DND-41 (cell line): ENCODE measurements around the gene SKA3.
"Not testable (repeated sequence)": the region's sequence is repeated elsewhere in the genome, so short reads cannot be mapped to it uniquely, and the experiment has no call there.

Experiments used
- ATAC-seq: fragments of 200-7000 bp; cut with Tn5 transposase; 3 replicates; pipeline ENCODE4 v1.9.1; 2021; ENCODE audit warnings: low read depth; ENCODE audit not compliant: insufficient read depth
- DNase-seq: peaks from one replicate; pipeline ENCODE4 v3.0.0-alpha.2; 2020
- H2AFZ ChIP-seq: 2 replicates; pipeline ENCODE4 v1.6.0; 2012; ENCODE audit warnings: low read depth, low read length
- H3K27ac ChIP-seq: 2 replicates; pipeline ENCODE4 v1.5.1; 2012; ENCODE audit warnings: low read length, inconsistent platforms
- H3K27me3 ChIP-seq: fragments of 200-600 bp; sonication (generic); 2 replicates; pipeline ENCODE4 v1.6.0; 2012; ENCODE audit warnings: low read length, mild to moderate bottlenecking, inconsistent platforms; ENCODE audit not compliant: insufficient read depth, poor library complexity
- H3K36me3 ChIP-seq: 2 replicates; pipeline ENCODE4 v1.5.1; 2012; ENCODE audit warnings: low read length, inconsistent platforms; ENCODE audit not compliant: insufficient read depth
- H3K4me1 ChIP-seq: 2 replicates; pipeline ENCODE4 v1.5.1; 2012; ENCODE audit warnings: mild to moderate bottlenecking, low read length; ENCODE audit not compliant: insufficient read depth
- H3K4me2 ChIP-seq: 2 replicates; pipeline ENCODE4 v1.6.0; 2012; ENCODE audit warnings: mild to moderate bottlenecking, moderate library complexity, low read length, inconsistent platforms; ENCODE audit not compliant: insufficient read depth
- H3K4me3 ChIP-seq, 2 experiments: fragments of 200-600 bp in 1 of 2; shearing (Covaris generic) in 1 of 2; 2 replicates each; pipeline ENCODE4 v1.5.1; 2012 to 2016; ENCODE audit warnings: inconsistent platforms in 2 of 2, low read length in 2 of 2, mild to moderate bottlenecking in 2 of 2, low read depth in 1 of 2, moderate library complexity in 1 of 2
- H3K79me2 ChIP-seq: 2 replicates; pipeline ENCODE4 v1.6.0; 2012; ENCODE audit warnings: low read length, inconsistent platforms; ENCODE audit not compliant: insufficient read depth
- H3K9ac ChIP-seq: 2 replicates; pipeline ENCODE4 v1.6.0; 2012; ENCODE audit warnings: low read depth, mild to moderate bottlenecking, inconsistent platforms, low read length, moderate library complexity
- H3K9me3 ChIP-seq: 2 replicates; pipeline ENCODE4 v1.5.1; 2012; ENCODE audit warnings: low read length, moderate library complexity, mild to moderate bottlenecking, inconsistent platforms; ENCODE audit not compliant: insufficient read depth, severe bottlenecking
- H4K20me1 ChIP-seq: 2 replicates; pipeline ENCODE4 v1.6.0; 2012; ENCODE audit warnings: low read length; ENCODE audit not compliant: insufficient read depth
- EZH2 ChIP-seq: IDR thresholded peaks from 3 replicates; pipeline ENCODE4 v1.6.1; 2012; ENCODE audit warnings: borderline replicate concordance, low read depth, mild to moderate bottlenecking, moderate library complexity, low read length, inconsistent platforms; ENCODE audit not compliant: severe bottlenecking
- TF ChIP-seq, protein P1 (sequence below): IDR thresholded peaks from 2 replicates; pipeline ENCODE4 v1.5.1; 2012; ENCODE audit warnings: borderline replicate concordance, low read length, moderate library complexity, mild to moderate bottlenecking; ENCODE audit not compliant: poor library complexity, severe bottlenecking; ENCODE audit errors: extremely low read depth

The SKA3 gene

DNA sequence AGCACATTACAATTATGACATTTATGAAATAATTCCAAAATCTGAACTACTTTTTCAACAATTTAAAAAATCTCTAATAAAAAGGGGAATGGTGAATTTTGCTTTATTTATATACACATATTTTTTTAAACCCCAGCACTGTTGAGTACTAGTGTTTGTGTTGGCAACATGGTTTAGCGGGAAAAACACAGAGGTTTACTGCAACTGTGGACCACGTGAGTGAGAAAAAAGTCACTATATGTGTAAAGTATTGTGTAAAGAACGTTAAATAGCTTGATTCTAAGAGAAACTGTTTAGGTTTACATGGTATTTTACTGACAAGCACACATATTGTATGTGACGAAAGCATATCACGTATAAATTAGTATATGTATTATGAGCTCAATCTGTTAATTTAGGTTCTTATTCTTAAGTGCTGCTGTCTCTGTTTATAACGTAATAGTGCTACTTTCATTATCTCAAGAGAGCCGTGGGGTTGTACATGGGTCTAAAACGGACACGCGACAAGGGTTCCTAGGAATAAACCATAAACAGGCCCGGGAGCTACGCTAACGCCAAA, 617 bp downstream of the SKA3 start:
- peaks cover 75% of the 10 kb centered on the region for H3K79me2 ChIP-seq
- H3K9me3 ChIP-seq: no peaks in the 10 kb centered on the region
- H2AFZ ChIP-seq: peak overlapping the region; percentile 90

DNA sequence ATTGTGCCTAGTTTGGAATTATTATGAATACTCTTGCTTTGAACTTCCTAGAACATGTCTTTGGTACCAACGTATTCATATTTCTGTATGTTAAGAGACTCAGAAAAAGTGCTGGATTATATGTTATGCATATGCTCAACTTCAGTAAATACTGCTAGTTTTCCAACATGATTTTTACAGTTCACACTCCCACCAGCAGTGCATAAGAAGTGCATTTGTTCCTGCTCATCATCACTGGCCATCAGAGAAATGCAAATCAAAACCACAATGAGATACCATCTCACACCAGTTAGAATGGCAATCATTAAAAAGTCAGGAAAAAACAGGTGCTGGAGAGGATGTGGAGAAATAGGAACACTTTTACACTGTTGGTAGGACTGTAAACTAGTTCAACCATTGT, 2.6 kb downstream of the SKA3 start:
- H4K20me1 ChIP-seq: peaks cover 35% of the 10 kb centered on the region
- H3K9ac ChIP-seq: peak overlapping the region; percentile 5; the same call in 1 of the 2 replicates
- peaks cover 42% of the 10 kb centered on the region for H3K4me1 ChIP-seq
- H3K79me2 ChIP-seq: peaks cover 94% of the 10 kb centered on the region
- H3K4me2 ChIP-seq: peak overlapping the region; percentile 52
- DNase-seq, H3K27me3 ChIP-seq, H3K9me3 ChIP-seq, ATAC-seq, H2AFZ ChIP-seq: not testable (repeated sequence)
- peak overlapping the region; percentile 21; the same call in 1 of the 2 replicates for H3K27ac ChIP-seq
- H3K36me3 ChIP-seq: peaks cover 74% of the 10 kb centered on the region
- peak overlapping the region in 1 of 2 experiments; percentile 11; a peak in 1 of 4 replicates for H3K4me3 ChIP-seq

More for the DNA sequence above, 617 bp downstream of the SKA3 start:
- Histone ChIP-seq H3K36me3 (peaks cover 54% of the 10 kb centered on the region), H4K20me1 (peaks cover 26% of the 10 kb centered on the region), H3K4me3 (peak overlapping the region; percentile 43 to 83), H3K4me2 (peak overlapping the region; percentile 75), H3K27me3 (no peaks in the 10 kb centered on the region), H3K27ac (peak overlapping the region; percentile 96), H3K4me1 (peaks cover 51% of the 10 kb centered on the region), H3K9ac (peak overlapping the region; percentile 88)
- DNase-seq (no peak), ATAC-seq (no peak)
- TF ChIP-seq EZH2: no peak
- TF ChIP-seq, protein P1, sequence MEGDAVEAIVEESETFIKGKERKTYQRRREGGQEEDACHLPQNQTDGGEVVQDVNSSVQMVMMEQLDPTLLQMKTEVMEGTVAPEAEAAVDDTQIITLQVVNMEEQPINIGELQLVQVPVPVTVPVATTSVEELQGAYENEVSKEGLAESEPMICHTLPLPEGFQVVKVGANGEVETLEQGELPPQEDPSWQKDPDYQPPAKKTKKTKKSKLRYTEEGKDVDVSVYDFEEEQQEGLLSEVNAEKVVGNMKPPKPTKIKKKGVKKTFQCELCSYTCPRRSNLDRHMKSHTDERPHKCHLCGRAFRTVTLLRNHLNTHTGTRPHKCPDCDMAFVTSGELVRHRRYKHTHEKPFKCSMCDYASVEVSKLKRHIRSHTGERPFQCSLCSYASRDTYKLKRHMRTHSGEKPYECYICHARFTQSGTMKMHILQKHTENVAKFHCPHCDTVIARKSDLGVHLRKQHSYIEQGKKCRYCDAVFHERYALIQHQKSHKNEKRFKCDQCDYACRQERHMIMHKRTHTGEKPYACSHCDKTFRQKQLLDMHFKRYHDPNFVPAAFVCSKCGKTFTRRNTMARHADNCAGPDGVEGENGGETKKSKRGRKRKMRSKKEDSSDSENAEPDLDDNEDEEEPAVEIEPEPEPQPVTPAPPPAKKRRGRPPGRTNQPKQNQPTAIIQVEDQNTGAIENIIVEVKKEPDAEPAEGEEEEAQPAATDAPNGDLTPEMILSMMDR: no peak

DNA sequence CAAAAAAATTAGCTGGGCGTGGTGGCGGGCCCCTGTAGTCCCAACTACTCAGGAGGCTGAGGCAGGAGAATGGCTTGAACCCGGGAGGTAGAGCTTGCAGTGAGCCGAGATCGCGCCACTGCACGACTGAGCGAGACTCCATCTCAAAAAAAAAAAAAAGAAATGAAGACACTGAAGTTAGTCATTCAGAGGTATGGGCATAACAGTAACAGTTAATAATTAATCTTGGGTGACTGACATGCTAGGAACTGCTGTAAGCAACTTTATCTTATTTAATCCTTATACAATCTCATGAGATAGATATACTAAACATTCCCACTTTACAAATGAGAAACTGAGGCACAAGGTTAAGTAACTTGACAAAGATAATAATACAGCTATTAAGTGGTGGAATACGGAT, 4.9 kb downstream of the SKA3 start:
- peaks cover 78% of the 10 kb centered on the region for H3K36me3 ChIP-seq
- DNase-seq (no peak), ATAC-seq (no peak)
- H3K79me2 ChIP-seq: peaks cover 94% of the 10 kb centered on the region
- peaks cover 27% of the 10 kb centered on the region for H3K4me1 ChIP-seq
- H3K27me3 ChIP-seq: no peaks in the 10 kb centered on the region
- no peak overlapping the region for H2AFZ ChIP-seq
- H3K4me2 ChIP-seq: no peak overlapping the region
- no peaks in the 10 kb centered on the region for H3K9me3 ChIP-seq
- no peak for TF ChIP-seq EZH2
- TF ChIP-seq, protein P1: no peak
- no peak overlapping the region for H3K27ac ChIP-seq
- no peak overlapping the region for H3K4me3 ChIP-seq
- peaks cover 29% of the 10 kb centered on the region for H4K20me1 ChIP-seq
- no peak overlapping the region for H3K9ac ChIP-seq

- H3K27me3 ChIP-seq, H3K4me2 ChIP-seq, H2AFZ ChIP-seq, H3K27ac ChIP-seq, H3K9me3 ChIP-seq, H3K9ac ChIP-seq, H3K4me1 ChIP-seq, DNase-seq, H4K20me1 ChIP-seq, H3K4me3 ChIP-seq, ATAC-seq: not testable (repeated sequence)
- Histone ChIP-seq H3K79me2 (peaks cover 52% of the 10 kb centered on the region), H3K36me3 (peaks cover 95% of the 10 kb centered on the region)
Measured at GRCh38 chr13:21165606-21166005, 10.7 kb downstream of the SKA3 start.
